IMR-90 (cell line): ENCODE measurements around the gene AQP7. TPM values are rescaled to one million over a fixed set of nuclear protein-coding genes. Genes with fewer than 3 reads are reported as not detected.
"Not testable (repeated sequence)": the region's sequence is repeated elsewhere in the genome, so short reads cannot be mapped to it uniquely, and the experiment has no call there.

ENCODE experiments used
- ATAC-seq: fragments of 200-7000 bp; cut with Tn5 transposase; 2 replicates; pipeline ENCODE4 v1.9.1; 2020; ENCODE audit warnings: low read depth, mild to moderate bottlenecking, moderate library complexity
- BruUV-seq: library from RNA; stranded (reverse); fragments of 400-500 nt; replicated peaks from 2 replicates; lab custom pipeline; 2021; lab: Mats Ljungman, UMichigan
- CTCF ChIA-PET: fragments of 300-600 bp; formaldehyde crosslinking; extraction: SDS; loops from one replicate; lab custom pipeline; 2021; ENCODE audit warnings: antibody characterized with exemption; lab: Yijun Ruan, JAX
- POLR2A ChIA-PET: fragments of 300-600 bp; sonication (Branson Sonifier 250); formaldehyde crosslinking; loops from one replicate; lab custom pipeline; 2022; ENCODE audit warnings: antibody characterized with exemption; ENCODE audit not compliant: unreplicated experiment; lab: Charles Lee
- DNase-seq: peaks from one replicate; pipeline ENCODE4 v3.0.0; 2013
- H2AFZ ChIP-seq: replicated peaks from 2 replicates; pipeline ENCODE3; 2013; ENCODE audit warnings: low read length, mild to moderate bottlenecking; ENCODE audit not compliant: poor library complexity
- H2AK5ac ChIP-seq: 2 replicates; pipeline ENCODE4 v1.6.1; 2013; ENCODE audit warnings: low read depth, low read length, inconsistent platforms
- H2AK9ac ChIP-seq: replicated peaks from 2 replicates; pipeline ENCODE3; 2013; ENCODE audit warnings: mild to moderate bottlenecking, low read depth, low read length, moderate library complexity; ENCODE audit not compliant: poor library complexity
- H2BK120ac ChIP-seq: 2 replicates; pipeline ENCODE4 v1.6.1; 2013; ENCODE audit warnings: low read depth, low read length, inconsistent platforms
- H2BK15ac ChIP-seq: 3 replicates; pipeline ENCODE4 v1.6.1; 2013; ENCODE audit warnings: low read depth, low read length, inconsistent platforms
- H2BK20ac ChIP-seq: 2 replicates; pipeline ENCODE4 v1.6.1; 2013; ENCODE audit warnings: low read depth, mild to moderate bottlenecking, inconsistent platforms, low read length, moderate library complexity
- H2BK5ac ChIP-seq: 2 replicates; pipeline ENCODE4 v1.6.1; 2013; ENCODE audit warnings: mild to moderate bottlenecking, low read depth, low read length, inconsistent platforms; ENCODE audit not compliant: poor library complexity, severe bottlenecking
- H3K14ac ChIP-seq: replicated peaks from 2 replicates; pipeline ENCODE4 v1.6.1; 2013; ENCODE audit warnings: low read depth, low read length, inconsistent platforms
- H3K18ac ChIP-seq: 2 replicates; pipeline ENCODE4 v1.6.1; 2013; ENCODE audit warnings: low read depth, low read length, control low read depth
- H3K23ac ChIP-seq: 2 replicates; pipeline ENCODE4 v1.6.1; 2013; ENCODE audit warnings: low read depth, low read length, inconsistent platforms
- H3K27ac ChIP-seq: 2 replicates; pipeline ENCODE4 v1.5.1; 2013; ENCODE audit warnings: mild to moderate bottlenecking, control low read depth, low read length; ENCODE audit not compliant: insufficient read depth
- H3K27me3 ChIP-seq: 2 replicates; pipeline ENCODE4 v1.6.1; 2013; ENCODE audit warnings: low read length; ENCODE audit not compliant: control insufficient read depth, insufficient read depth
- H3K36me3 ChIP-seq: 2 replicates; pipeline ENCODE4 v1.6.1; 2013; ENCODE audit warnings: low read length, mixed read lengths; ENCODE audit not compliant: control insufficient read depth, insufficient read depth
- H3K4ac ChIP-seq: 2 replicates; pipeline ENCODE4 v1.6.1; 2013; ENCODE audit warnings: low read depth, low read length, inconsistent platforms
- H3K4me1 ChIP-seq: 2 replicates; pipeline ENCODE4 v1.6.1; 2013; ENCODE audit warnings: low read length, mixed read lengths; ENCODE audit not compliant: control insufficient read depth, insufficient read depth
- H3K4me2 ChIP-seq: 2 replicates; pipeline ENCODE4 v1.6.1; 2013; ENCODE audit warnings: low read depth, mild to moderate bottlenecking, control low read depth, low read length, moderate library complexity
- H3K4me3 ChIP-seq: 2 replicates; pipeline ENCODE4 v1.5.1; 2013; ENCODE audit warnings: low read depth, mild to moderate bottlenecking, control low read depth, low read length, moderate library complexity; ENCODE audit not compliant: insufficient read depth
- H3K56ac ChIP-seq: 2 replicates; pipeline ENCODE4 v1.6.1; 2013; ENCODE audit warnings: low read length, inconsistent platforms; ENCODE audit not compliant: insufficient read depth; ENCODE audit errors: extremely low read depth
- H3K79me1 ChIP-seq, 2 experiments: 2 replicates each; pipeline ENCODE4 v1.6.1; 2013; ENCODE audit warnings: low read length in 2 of 2, inconsistent platforms in 1 of 2, low read depth in 1 of 2
- H3K9ac ChIP-seq: 2 replicates; pipeline ENCODE4 v1.6.1; 2013; ENCODE audit warnings: low read depth, low read length, control low read depth
- H3K9me1 ChIP-seq: 2 replicates; pipeline ENCODE4 v1.6.1; 2013; ENCODE audit warnings: low read length, inconsistent platforms; ENCODE audit not compliant: insufficient read depth
- H3K9me3 ChIP-seq: 2 replicates; pipeline ENCODE4 v1.6.1; 2013; ENCODE audit warnings: low read length; ENCODE audit not compliant: control insufficient read depth, insufficient read depth
- H4K20me1 ChIP-seq: 2 replicates; pipeline ENCODE4 v1.6.1; 2013; ENCODE audit warnings: low read length, inconsistent platforms; ENCODE audit not compliant: insufficient read depth
- H4K5ac ChIP-seq: 2 replicates; pipeline ENCODE4 v1.6.1; 2013; ENCODE audit warnings: mild to moderate bottlenecking, low read depth, low read length, control low read depth
- H4K8ac ChIP-seq, 2 experiments: 2 replicates each; pipeline ENCODE4 v1.6.1; 2013; ENCODE audit warnings: low read depth in 2 of 2, low read length in 2 of 2, control low read depth in 1 of 2, inconsistent platforms in 1 of 2
- H4K91ac ChIP-seq: 2 replicates; pipeline ENCODE4 v1.6.1; 2013; ENCODE audit warnings: low read depth, low read length, inconsistent platforms; ENCODE audit not compliant: insufficient read depth
- WGBS, 2 experiments: methylation state at CpG; one replicate each; pipeline versions ENCODE4 v1.1.5 to v1.1.7; 2013; ENCODE audit warnings: missing lambda C conversion rate in 2 of 2; ENCODE audit not compliant: insufficient read length in 1 of 2; ENCODE audit errors: extremely low coverage in 2 of 2; 5-methylcytosine and 5-hydroxymethylcytosine counted together
- dilution Hi-C: fragments of 300-500 bp; cut with HindIII; formaldehyde crosslinking; loops from one replicate; pipeline ENCODE4 v1.14.3; 2018; ENCODE audit warnings: low sequenced_read_pairs; ENCODE audit not compliant: unreplicated experiment
- in situ Hi-C: fragments of 300-500 bp; cut with MboI; formaldehyde crosslinking; loops from 3 replicates; pipeline ENCODE4 v1.14.3; 2019; ENCODE audit warnings: low sequenced_read_pairs, inconsistent platforms, mixed read lengths
- intact Hi-C: fragments of 100-400 bp; cut with micrococcal nuclease; formaldehyde crosslinking; loops from 2 replicates; pipeline ENCODE4 v1.10.0; 2022
- polyA plus RNA-seq, 3 experiments: library from polyadenylated mRNA; depleted of rRNA; stranded (reverse); fragments of >200 nt; gene quantifications; 2 replicates each; pipeline ENCODE4 v1.2.3, GENCODE V29; 2012; ENCODE audit warnings: low replicate concordance in 1 of 3
- total RNA-seq: library from RNA; depleted of rRNA; stranded (reverse); fragments of >200 nt; gene quantifications from 2 replicates; pipeline ENCODE4 v1.2.3, GENCODE V29; 2012

AQP7 gene
- total and polyA plus RNA-seq, 2 of the 4 experiments (the other 2 are of a cell fraction) = 0.07 TPM; not detected in 1

GRCh38 chr9:33364814-33365213 is 37.6 kb downstream of the AQP7 start:
- CTCF ChIA-PET, dilution Hi-C loops: not testable (repeated sequence)
- peaks cover 39% of the 10 kb centered on the region for H3K36me3 ChIP-seq

More at GRCh38 chr9:33364814-33365213, 37.6 kb downstream of the AQP7 start:
- H4K91ac ChIP-seq, in situ Hi-C loops, H3K4me2 ChIP-seq, H3K4me3 ChIP-seq, DNase-seq, H3K27me3 ChIP-seq, H3K9ac ChIP-seq, H3K4ac ChIP-seq, H2BK15ac ChIP-seq, H3K18ac ChIP-seq, H3K14ac ChIP-seq, H3K56ac ChIP-seq, H3K23ac ChIP-seq, H4K8ac ChIP-seq, H2AK5ac ChIP-seq, H2BK5ac ChIP-seq, POLR2A ChIA-PET, H3K27ac ChIP-seq, H4K20me1 ChIP-seq, H3K9me1 ChIP-seq, ATAC-seq, H2BK120ac ChIP-seq, H2BK20ac ChIP-seq, H4K5ac ChIP-seq, H2AK9ac ChIP-seq, BruUV-seq, H3K4me1 ChIP-seq, intact Hi-C loops, H2AFZ ChIP-seq, H3K79me1 ChIP-seq, H3K9me3 ChIP-seq: not testable (repeated sequence)
- WGBS, 2 experiments = 100% methylated on average over 2 of the region's 4 CpGs; no CpG with 5 or more reads in 1 of the 2 experiments
